SJSA1 (cell line): ENCODE data around the gene RPL11. TPM values are rescaled to one million over a fixed set of nuclear protein-coding genes. Genes with fewer than 3 reads are reported as not detected.

Experiments used
- DNase-seq, 2 experiments: peaks; one replicate each; pipeline ENCODE4 v3.0.0-alpha.2; 2015 to 2020; ENCODE audit warnings: low spot score in 2 of 2, low read depth in 1 of 2
- H3K27ac ChIP-seq: fragments of 250-450 bp; sonication (Bioruptor Pico); 2 replicates; pipeline ENCODE4 v1.5.1; 2020; ENCODE audit warnings: mild to moderate bottlenecking, moderate library complexity
- H3K27me3 ChIP-seq: fragments of 250-450 bp; sonication (Bioruptor Pico); replicated peaks from 2 replicates; pipeline ENCODE4 v1.5.1; 2020; ENCODE audit warnings: mild to moderate bottlenecking, moderate library complexity
- H3K36me3 ChIP-seq: fragments of 250-450 bp; sonication (Bioruptor Pico); 2 replicates; pipeline ENCODE4 v1.5.1; 2020; ENCODE audit warnings: mild to moderate bottlenecking
- H3K4me1 ChIP-seq: fragments of 250-450 bp; sonication (Bioruptor Pico); replicated peaks from 2 replicates; pipeline ENCODE4 v1.6.1; 2021; ENCODE audit warnings: mild to moderate bottlenecking
- H3K4me3 ChIP-seq: fragments of 250-450 bp; sonication (Bioruptor Pico); 2 replicates; pipeline ENCODE4 v1.5.1; 2020; ENCODE audit warnings: mild to moderate bottlenecking
- H3K9me3 ChIP-seq: fragments of 250-450 bp; sonication (Bioruptor Pico); replicated peaks from 2 replicates; pipeline ENCODE4 v1.5.1; 2020; ENCODE audit warnings: mild to moderate bottlenecking
- total RNA-seq: library from RNA; depleted of rRNA; stranded (reverse); fragments of >200 nt; shearing (Covaris generic); gene quantifications from 2 replicates; pipeline ENCODE4 v1.2.3, GENCODE V29; 2014

Gene RPL11
- total RNA-seq, 1 experiment from 2014 or later, result 1,165 TPM

DNA sequence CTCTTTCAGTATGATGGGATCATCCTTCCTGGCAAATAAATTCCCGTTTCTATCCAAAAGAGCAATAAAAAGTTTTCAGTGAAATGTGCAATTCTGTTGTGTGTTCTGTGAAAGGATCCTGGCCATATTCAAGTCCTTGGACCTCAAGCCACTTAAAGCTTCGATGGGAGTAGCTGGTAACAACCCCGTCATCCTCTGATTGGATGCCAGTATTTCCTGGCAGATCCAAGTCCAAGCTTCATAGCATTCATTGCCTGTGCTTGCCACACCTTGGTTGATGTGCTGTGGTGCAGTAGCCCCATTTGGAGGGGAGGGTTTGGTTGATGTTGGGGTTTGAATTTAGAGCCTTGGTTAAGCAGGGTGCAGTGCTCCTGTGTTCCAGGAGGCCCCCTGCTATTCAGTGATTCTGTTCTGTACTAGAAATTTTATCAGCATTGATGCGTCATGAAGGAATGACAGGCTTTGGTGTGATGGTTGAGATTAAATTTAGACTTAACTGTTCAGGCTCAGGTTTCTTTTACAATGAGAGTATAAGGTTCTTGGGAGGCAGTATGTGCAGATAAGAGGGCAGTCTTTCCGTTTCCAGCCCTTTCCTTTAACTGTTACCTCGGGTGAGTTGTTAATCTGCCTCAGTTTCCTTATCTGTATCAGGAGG is 4.9 kb downstream of the RPL11 start:
- DNase-seq, result no peak
- Histone ChIP-seq H3K27ac (no peak overlapping the region), H3K9me3 (no peaks in the 10 kb centered on the region), H3K27me3 (no peaks in the 10 kb centered on the region), H3K36me3 (peaks cover 98% of the 10 kb centered on the region), H3K4me1 (peaks cover 15% of the 10 kb centered on the region), H3K4me3 (no peak overlapping the region)

DNA sequence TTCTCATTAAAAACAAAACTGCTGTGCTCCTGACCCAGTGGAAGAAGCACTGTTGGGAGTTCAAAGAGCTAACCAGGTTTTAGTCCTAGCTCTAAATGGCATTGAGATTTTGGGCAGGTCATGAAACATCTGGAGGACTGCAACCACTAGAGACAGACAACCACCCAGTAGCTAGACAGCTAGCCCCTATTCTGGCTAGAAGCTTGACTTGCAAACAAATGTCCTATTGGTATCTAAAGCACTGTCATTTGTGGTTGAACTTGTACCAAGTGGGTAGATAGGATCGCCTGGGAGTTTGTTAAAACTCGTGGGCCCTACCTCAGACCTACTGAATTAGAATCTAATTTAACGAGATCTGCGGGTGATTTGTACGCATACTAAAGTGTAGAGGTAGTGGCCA is 6.9 kb downstream of the RPL11 start:
- no peak for DNase-seq
- Histone ChIP-seq H3K4me1 (peaks cover 5% of the 10 kb centered on the region), H3K27me3 (no peaks in the 10 kb centered on the region), H3K9me3 (no peaks in the 10 kb centered on the region), H3K4me3 (no peak overlapping the region), H3K36me3 (peaks cover 98% of the 10 kb centered on the region), H3K27ac (no peak overlapping the region)

DNA sequence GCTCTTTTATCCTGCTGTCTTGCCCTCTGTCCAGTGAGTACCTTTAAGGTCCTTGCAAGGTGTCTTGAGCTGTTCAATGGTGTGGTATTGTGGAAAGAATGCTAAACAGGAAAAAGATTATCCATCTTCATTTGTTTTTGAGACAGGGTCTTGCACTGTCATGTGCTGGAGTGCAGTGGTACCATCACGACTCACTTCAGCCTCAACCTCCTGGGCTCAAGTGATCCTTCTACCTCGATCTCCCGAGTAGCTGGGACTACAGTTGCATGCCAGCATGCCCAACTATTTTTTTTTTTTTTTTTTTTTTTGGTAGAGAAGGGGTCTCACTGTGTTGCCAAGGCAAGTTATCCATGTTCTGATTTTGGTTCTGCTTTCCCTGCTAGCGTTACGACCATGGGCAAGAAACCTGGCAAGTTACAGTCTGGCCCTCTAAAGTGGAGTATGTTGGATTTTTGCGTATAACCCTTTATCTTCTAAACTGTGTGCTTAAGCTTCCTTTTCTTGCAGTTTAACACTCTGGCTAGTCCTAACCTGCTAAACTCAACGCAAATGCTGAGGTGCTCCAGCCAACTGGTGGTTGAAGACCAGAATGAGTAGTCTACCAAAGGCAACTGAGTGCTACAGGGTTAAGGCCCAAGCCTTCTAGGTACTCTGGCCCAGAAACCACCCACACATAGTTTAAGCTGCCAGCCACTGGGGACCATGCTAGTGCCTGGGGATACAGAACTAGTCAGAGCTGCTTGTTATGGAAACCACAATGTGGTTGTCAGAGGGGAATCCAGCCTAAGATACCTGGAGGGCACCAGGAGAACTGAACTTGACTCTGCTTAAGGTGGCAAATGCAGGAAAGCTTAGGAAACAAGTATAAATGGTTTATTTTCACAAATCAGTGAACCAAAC is 7.9 kb downstream of the RPL11 start:
- Histone ChIP-seq H3K4me3 (no peak overlapping the region), H3K9me3 (no peaks in the 10 kb centered on the region), H3K27ac (no peak overlapping the region), H3K4me1 (no peaks in the 10 kb centered on the region), H3K36me3 (peaks cover 95% of the 10 kb centered on the region), H3K27me3 (no peaks in the 10 kb centered on the region)
- DNase-seq, result no peak

DNA sequence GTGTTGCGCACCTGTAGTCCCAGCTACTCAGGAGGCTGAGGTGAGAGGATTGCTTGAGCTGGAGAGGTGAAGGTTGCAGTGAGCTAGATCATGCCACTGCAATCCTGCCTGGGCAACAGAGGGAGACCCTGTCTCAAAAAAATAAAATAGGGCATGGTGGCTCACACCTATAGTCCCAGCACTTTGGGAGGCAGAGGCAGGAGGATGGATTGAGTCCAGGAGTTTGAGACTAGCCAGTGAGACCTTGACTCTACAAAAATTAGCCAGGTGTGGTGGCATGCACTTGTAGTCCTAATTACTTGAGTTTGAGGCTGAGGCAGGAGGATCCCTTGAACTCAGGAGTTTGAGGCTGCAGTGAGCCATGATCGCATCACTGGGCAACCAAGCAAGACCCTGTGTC is 9.7 kb downstream of the RPL11 start:
- Histone ChIP-seq H3K4me1 (no peaks in the 10 kb centered on the region), H3K9me3 (no peaks in the 10 kb centered on the region), H3K4me3 (no peak overlapping the region), H3K36me3 (peaks cover 91% of the 10 kb centered on the region), H3K27me3 (no peaks in the 10 kb centered on the region), H3K27ac (no peak overlapping the region)
- no peak for DNase-seq

DNA sequence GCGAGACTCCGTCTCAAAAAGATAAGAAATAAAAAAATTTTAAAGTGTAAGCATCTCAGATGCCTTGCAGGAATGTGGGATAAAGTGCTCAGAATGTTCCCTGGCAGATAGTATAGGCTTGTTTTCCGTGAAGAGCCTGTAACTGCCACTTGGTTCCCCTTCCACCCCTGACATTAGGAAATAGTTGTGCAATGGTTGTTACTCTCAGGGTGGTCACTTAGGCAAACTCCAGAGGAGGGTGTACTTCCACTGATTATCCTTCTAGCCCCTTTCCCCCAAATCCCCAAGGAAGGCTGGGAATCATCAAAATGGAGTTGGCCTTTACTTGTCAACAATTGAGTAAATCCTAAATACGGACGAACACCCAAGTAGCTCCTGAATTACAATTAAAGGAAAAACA is 10.4 kb downstream of the RPL11 start:
- H3K4me3 ChIP-seq, result no peak overlapping the region
- no peaks in the 10 kb centered on the region for H3K27me3 ChIP-seq
- DNase-seq, result no peak
- H3K27ac ChIP-seq, result no peak overlapping the region
- H3K9me3 ChIP-seq, result no peaks in the 10 kb centered on the region
- H3K4me1 ChIP-seq, result no peaks in the 10 kb centered on the region
- H3K36me3 ChIP-seq, result peaks cover 84% of the 10 kb centered on the region

DNA sequence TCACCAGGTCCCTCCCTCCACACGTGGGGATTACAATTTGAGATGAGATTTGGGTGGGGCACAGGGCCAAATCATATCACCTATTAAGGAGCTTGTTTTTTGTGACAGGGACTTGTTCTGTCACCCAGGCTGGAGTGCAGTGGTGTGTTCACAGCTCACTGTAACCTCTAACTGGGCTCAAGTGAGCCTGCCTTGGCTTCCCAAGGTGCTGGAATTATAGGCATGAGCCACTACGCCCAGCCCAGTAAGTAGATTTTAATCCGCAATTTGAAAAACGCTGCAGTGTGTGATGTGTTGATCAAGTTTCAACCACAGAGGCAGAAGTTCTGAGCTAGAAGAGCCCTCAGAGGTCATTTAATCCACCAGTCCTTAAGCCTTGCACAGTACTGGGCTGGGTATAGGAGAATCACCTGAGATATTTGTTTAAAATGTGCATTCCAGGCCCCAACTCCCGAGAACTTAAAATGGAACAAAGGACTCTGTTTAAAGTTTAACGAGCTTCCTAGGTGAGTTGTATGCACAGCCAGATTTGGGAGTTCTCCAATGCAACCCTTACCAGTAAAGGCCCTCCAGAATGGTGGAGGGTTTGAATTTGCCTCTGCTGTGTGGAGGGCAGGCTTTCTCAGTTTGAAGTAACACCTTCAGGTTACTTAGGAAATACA is 13.4 kb downstream of the RPL11 start:
- peaks cover 54% of the 10 kb centered on the region for H3K36me3 ChIP-seq
- no peaks in the 10 kb centered on the region for H3K4me1 ChIP-seq
- no peaks in the 10 kb centered on the region for H3K9me3 ChIP-seq
- H3K27me3 ChIP-seq, result no peaks in the 10 kb centered on the region
- DNase-seq, result no peak
- H3K4me3 ChIP-seq, result no peak overlapping the region
- no peak overlapping the region for H3K27ac ChIP-seq

DNA sequence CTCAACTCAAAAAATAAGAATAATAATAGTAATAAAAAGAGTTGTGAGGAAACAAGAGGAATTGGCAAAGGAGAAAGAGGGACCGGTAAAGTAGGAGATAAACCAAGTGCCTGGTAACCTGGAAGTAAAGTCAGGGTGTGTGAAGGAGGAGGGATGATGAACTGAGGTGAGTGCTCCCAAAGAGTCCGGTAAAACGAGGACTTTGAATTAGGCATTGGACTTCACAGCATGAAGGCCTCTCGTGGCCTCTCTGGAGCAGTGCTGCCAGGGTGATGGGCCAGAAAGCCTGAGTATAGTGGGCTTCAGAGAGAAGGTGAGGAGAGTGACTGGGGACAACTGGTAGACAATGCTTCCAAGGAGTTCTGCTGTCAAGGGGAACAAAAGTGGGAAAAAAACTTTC is 17.6 kb downstream of the RPL11 start:
- Histone ChIP-seq H3K36me3 (peaks cover 16% of the 10 kb centered on the region), H3K27me3 (no peaks in the 10 kb centered on the region), H3K4me3 (no peak overlapping the region), H3K27ac (no peak overlapping the region), H3K4me1 (no peaks in the 10 kb centered on the region), H3K9me3 (no peaks in the 10 kb centered on the region)
- no peak for DNase-seq

DNA sequence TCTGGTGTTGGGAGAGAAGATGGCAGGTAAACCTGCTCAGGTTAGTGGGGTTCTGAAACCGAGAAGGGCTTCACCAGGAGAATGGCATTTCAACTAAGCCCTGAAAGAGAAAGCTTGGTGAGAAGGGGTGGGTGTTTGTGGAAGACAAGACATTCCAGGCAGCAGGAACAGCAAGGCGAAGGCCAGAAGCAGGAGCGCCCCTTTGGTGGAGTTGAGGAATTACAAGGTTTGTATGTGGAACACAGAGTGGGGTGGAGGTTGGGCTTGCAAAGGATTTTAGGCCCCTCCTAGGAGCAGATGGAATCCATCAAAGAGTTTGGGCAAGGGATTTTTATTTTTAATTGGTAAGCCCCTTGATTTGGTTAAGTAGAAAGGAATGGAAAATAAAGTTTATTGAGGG is 26.9 kb downstream of the RPL11 start:
- Histone ChIP-seq H3K27ac (no peak overlapping the region), H3K9me3 (no peaks in the 10 kb centered on the region), H3K4me3 (no peak overlapping the region), H3K36me3 (no peaks in the 10 kb centered on the region; the same call in 1 of the 2 replicates), H3K4me1 (no peaks in the 10 kb centered on the region), H3K27me3 (no peaks in the 10 kb centered on the region)
- peak; percentile 32 to 62 for DNase-seq

DNA sequence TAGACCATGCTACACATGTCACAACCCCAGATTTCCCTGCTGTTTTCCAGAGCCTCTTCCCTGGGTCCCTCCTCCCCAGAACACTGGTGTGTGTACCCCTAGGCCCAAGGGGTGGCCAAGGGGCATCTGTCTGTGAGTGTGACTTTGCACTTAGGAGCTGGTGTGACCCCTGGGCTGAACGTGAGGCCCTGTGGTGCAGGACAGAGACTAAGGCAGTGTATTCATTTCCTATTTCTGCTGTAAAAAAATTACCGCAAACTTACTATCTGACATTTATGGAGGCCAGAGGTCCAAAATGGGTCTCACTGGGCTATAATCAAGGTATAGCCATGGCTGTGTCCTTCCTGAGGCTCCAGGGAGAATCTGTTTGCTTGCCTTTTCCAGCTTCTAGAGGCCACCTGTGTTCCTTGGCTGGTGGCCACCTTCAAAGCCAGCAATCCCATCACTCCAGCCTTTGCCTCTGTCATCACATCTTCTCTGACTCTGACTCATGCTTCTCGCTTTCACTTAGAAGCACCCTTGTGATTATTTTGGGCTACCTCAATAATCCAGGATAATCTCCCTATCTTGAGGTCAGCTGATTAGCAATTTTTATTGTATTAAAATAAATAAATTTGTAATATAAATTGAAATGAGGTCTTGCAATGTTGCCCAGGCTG is 27.7 kb downstream of the RPL11 start:
- no peak for DNase-seq
- Histone ChIP-seq H3K36me3 (no peaks in the 10 kb centered on the region; the same call in 1 of the 2 replicates), H3K9me3 (no peaks in the 10 kb centered on the region), H3K27me3 (no peaks in the 10 kb centered on the region), H3K27ac (no peak overlapping the region), H3K4me1 (no peaks in the 10 kb centered on the region), H3K4me3 (no peak overlapping the region)

DNA sequence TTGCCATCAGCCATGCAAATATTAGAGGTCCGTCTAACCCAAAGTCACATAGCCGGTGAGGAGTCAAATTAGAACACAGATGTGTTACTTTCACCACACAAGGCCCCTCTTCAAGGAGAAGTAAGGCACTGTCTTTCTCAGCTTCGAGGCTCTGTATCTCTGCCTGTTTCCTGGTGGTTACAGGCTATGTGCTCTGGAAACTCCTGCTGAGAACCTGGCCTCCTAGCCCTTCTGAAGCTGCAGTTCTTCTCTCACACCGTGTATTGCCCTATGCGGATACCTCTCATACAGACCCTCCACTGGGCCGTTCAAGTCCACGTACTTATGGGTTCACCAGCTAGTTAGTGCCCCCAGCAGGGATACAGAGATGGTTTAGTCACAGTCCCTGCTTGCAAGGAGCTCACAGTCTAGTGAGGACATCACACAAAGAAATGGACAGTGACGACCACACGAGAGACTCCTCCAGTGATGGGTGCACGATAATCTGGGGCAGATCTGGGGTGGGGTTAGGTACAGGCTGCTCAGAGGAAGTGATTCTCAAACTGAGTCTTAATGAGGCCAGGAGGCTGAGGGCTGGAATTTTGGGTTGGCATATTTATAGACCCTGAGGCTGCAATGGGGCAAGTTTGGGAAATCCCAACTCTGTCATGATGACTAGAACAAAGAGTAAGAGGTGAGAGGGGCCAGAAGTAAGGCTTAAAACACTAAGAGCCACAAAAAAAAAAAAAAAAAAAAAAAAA is 28.8 kb downstream of the RPL11 start:
- H3K36me3 ChIP-seq, result no peaks in the 10 kb centered on the region; the same call in 1 of the 2 replicates
- no peaks in the 10 kb centered on the region for H3K9me3 ChIP-seq
- H3K4me1 ChIP-seq, result no peaks in the 10 kb centered on the region
- DNase-seq, result no peak
- H3K27ac ChIP-seq, result no peak overlapping the region
- H3K4me3 ChIP-seq, result no peak overlapping the region
- no peaks in the 10 kb centered on the region for H3K27me3 ChIP-seq

DNA sequence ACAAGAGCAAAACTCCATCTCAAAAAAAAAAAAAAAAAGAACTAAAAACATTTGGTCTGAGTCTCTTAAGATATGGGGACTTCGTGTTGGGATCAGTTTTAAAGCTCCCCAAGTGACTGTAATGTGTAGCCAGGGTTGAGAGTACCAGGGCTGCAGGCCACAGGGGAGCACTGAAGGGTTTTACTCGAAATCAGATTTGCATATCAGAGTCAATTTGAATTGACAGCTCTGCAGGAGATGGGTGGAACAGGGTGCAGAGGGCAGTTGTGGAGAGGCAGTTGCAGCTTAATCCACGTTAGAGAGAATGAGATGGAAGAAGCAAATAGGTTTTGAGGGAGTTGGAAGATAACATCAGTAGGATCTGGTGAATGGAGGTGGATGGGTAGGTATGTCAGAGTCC is 31.0 kb downstream of the RPL11 start:
- Histone ChIP-seq H3K36me3 (no peaks in the 10 kb centered on the region; the same call in 1 of the 2 replicates), H3K9me3 (no peaks in the 10 kb centered on the region), H3K4me3 (no peak overlapping the region), H3K27ac (no peak overlapping the region), H3K27me3 (no peaks in the 10 kb centered on the region), H3K4me1 (no peaks in the 10 kb centered on the region)
- DNase-seq, result no peak

DNA sequence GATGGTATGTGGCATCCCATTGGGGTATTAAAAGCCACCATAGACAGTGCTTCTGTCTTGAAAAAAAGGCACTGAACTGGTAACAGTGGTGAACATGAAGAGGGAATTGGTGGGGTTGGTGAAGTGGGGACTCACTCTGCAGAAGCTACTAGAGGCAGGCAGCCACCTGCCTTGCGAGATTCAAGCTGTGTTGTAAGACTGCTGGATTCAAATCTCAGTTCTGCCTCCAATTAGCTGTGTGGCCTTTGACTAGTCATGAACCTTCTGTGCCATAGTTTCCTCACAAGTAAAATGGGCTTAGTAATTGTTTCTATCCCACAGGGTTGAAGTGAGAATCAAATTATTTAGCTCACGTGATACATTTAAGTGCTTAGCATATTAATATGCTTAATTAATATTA is 35.1 kb downstream of the RPL11 start:
- DNase-seq, result no peak
- Histone ChIP-seq H3K27ac (no peak overlapping the region), H3K9me3 (no peaks in the 10 kb centered on the region), H3K27me3 (no peaks in the 10 kb centered on the region), H3K36me3 (no peaks in the 10 kb centered on the region), H3K4me1 (no peaks in the 10 kb centered on the region), H3K4me3 (no peak overlapping the region)

DNA sequence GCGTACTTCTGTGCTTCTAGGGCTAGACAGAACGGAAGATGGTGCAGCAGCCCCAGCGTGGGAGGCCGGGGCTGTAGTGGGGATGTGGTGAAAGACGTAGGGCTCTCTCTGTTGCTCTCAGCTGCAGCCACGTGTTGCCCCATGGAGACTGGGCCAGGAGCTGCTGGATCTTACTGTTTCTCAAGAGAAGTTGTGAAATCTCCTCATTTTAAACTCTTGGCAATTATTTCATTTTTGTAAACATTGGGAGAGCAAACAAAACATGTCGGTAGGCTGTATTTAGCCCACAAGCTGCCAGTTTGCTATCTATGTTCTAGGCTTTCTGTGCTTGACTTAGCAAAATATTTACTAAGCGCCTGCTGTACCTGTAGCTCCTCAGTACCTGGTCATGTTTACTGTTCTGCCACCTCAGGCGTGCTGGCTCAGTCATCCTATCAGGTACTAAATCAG is 35.8 kb downstream of the RPL11 start:
- Histone ChIP-seq H3K4me3 (no peak overlapping the region), H3K27ac (no peak overlapping the region), H3K27me3 (no peaks in the 10 kb centered on the region), H3K4me1 (no peaks in the 10 kb centered on the region), H3K9me3 (no peaks in the 10 kb centered on the region), H3K36me3 (no peaks in the 10 kb centered on the region)
- no peak for DNase-seq
